G401 (cell line): ENCODE results near the gene ZNF436. TPM values are rescaled to one million over a fixed set of nuclear protein-coding genes. Genes with fewer than 3 reads are reported as not detected.

Source experiments
- DNase-seq: peaks from one replicate; pipeline ENCODE4 v3.0.0-alpha.2; 2015; ENCODE audit warnings: low spot score
- in situ Hi-C: cut with HindIII; loops from 2 replicates; pipeline ENCODE4 v1.10.0; 2016; ENCODE audit warnings: low sequenced_read_pairs, mixed read lengths
- total RNA-seq: library from RNA; depleted of rRNA; stranded (reverse); fragments of >200 nt; shearing (Covaris generic); gene quantifications from 2 replicates; pipeline ENCODE4 v1.2.3, GENCODE V29; 2014; rRNA removed

The ZNF436 gene
- 13.7 and 17.6 TPM in 2 replicates for total RNA-seq

DNA sequence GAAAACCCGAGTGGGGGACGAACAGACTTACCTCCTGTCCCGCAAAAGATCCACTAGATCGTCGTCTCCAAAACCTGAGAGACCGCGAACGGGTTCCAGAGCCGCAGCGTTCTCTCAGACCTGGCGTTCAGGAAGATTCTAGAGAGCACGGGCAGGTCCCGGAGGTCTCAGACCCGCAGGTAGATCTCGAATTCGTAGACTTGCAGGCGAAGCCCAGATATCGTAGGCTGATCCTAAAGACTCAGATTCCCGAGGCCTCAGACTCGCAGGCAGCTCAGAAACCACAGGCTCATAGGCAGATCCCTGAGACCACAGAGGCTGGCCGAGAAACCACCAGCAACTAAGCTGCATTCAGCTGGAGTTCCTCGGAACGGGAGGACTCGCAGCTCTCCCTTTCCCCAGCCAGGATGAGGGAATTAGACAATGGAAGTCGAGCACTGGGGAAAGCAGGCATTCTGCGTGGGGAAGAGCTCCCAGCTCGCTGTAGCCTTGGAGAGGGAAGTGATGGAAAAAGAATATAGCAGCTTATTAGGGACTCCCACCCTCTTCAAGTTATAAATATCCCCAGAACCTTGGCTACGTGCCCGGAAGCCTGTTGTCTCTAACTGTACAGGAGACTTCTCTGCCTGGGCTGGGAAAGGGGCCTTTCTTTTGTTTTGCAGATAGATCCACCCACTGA lies at the start of gene ZNF436:
Gene ZNF436, minus strand, starts transcription at position 502 of the 679 bp plus-strand sequence. CDS start 1,831 bp downstream, outside the sequence.
- in situ Hi-C loops = no loop called here
- peak; percentile 70 for DNase-seq

DNA sequence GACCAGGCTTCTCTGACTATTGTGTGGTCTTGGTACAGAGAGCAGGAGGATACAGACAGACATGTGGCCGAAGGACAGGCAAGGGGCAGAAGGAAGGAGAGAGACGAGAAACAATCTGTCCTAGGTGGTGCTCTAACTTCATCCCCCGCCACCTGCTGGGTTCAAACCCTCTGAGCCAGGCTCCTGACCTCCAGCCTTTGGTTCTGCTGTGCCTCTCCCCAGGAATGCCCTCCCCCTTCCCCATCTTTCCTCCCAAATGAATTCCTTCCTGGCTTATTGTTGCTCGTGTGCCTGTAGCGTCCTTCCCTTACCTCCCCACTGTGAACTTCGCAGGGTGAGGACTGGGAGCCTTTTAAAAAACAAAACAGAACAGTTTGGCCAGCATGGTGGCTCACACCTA lies 49.5 kb upstream of the ZNF436 start:
- no peak for DNase-seq
- in situ Hi-C loops = no loop called here

DNA sequence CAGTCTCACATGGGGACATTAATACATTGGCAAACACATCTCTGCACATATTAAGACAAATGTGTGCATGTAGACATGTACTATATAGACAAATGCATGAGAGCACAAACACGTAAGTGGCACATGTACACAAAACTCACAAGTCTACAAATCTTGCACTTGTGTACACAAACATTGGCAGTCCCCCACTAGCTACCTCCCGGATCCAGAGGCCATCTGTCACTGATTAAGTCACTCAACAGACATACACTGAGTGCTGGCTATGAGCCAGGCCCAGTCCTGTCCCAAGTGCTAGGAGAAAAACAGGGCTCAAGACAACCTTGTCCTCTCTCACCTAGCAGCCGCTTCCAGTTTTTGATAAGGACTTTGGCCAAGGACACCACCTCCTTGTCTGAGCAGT lies 47.9 kb upstream of the ZNF436 start:
- in situ Hi-C loops = no loop called here
- DNase-seq = peak; percentile 94

- DNase-seq = no peak
- in situ Hi-C loops = no loop called here
Measured at GRCh38 chr1:23416964-23417363, 47.3 kb upstream of the ZNF436 start.

DNA sequence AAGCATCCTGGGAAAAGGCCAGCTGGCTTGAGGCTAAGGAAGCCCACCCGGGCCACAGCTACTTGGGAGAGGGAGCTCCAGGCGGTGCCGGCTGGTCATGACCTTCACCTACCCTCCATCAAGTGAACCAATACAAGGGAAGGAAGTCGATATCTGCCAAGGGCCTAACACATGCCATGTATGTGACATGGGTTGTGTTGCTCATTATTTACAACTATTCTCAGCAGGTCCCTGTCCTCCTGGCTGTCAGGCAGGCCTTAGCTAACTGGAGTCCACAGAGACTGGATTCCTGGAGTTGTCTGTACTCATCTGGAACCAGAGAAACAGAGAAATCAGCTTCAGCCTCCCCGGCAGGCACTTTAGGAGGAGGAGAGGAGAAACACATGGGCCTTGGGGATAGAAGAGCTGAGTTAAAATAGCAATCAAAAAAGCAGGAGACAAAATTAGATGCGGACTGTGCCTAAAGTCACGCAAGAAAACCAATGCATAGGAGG lies 39.2 kb upstream of the ZNF436 start:
- in situ Hi-C loops = no loop called here

DNA sequence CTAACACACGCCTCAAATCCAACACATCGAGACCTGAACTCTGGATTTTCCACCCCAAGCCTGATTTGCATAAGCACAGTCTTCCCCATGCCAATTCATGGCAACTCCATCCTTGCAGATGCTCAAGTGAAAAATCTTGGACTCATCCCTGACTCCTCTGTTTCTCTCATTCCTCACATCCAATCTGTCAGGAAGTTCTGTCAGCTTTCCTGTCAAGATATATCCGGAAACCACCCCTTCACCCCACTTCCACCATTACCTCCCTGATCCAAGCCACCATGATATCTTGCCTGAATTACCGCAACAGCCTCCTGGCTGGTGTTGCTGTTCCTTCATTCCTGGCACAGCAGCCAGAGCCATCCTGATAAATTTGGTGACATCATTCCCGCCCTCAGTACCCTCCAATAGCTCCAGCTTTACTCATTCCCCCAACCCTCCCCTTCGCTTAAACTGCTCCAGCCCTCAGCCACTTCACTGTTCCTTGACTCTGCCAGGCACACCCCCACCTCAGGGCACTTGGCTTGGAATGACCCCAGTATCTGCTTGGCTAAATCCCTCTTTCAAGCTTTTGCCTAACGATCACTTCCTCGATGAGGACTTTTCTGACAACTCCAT lies 37.5 kb upstream of the ZNF436 start:
- no peak for DNase-seq
- in situ Hi-C loops = no loop called here

More for the DNA sequence above, 39.2 kb upstream of the ZNF436 start:
- DNase-seq = no peak

GRCh38 chr1:23405946-23406345 lies 36.3 kb upstream of the ZNF436 start:
- no peak for DNase-seq
- in situ Hi-C loops = no loop called here

DNA sequence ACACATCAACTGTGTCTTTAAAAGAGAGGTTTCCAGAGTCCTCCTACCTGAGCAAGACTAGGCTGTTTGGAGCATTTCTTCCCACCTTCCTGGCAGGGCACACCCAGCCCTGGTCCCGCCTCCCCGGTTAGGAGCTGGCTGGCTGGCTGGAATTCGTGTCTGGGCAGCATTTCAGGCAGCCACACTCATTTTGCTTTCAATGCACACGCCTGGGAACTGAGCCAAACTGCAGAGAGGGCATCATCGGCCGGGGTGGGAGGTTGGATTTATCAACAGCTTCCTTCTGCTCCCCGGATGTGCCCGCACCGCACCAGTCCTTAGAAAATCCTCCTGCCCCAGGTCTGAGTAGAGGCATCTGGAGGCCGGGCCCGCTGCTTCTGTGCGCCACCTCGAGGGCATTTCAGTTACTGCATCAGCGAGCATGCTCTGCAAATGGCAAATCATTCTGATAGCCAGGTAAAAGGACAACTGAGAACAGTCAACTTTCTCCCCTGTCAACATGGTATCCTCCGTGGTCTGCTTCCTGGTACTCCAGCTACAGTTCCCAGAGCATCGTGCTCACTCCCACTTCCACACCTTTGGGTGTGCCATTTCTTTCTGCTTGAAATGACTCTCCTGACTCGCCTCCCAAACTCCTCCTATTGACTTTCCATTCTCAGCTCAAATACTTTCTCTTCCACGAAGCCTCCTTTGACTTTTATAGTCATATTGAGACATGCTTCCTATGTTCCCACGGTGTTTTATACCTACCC lies 34.3 kb upstream of the ZNF436 start:
- in situ Hi-C loops = no loop called here
- peak; percentile 84 for DNase-seq

- in situ Hi-C loops = no loop called here
- DNase-seq = no peak
Measured at GRCh38 chr1:23403355-23403734, 33.7 kb upstream of the ZNF436 start.

GRCh38 chr1:23403038-23403336 lies 33.4 kb upstream of the ZNF436 start:
- DNase-seq = no peak
- in situ Hi-C loops = no loop called here

DNA sequence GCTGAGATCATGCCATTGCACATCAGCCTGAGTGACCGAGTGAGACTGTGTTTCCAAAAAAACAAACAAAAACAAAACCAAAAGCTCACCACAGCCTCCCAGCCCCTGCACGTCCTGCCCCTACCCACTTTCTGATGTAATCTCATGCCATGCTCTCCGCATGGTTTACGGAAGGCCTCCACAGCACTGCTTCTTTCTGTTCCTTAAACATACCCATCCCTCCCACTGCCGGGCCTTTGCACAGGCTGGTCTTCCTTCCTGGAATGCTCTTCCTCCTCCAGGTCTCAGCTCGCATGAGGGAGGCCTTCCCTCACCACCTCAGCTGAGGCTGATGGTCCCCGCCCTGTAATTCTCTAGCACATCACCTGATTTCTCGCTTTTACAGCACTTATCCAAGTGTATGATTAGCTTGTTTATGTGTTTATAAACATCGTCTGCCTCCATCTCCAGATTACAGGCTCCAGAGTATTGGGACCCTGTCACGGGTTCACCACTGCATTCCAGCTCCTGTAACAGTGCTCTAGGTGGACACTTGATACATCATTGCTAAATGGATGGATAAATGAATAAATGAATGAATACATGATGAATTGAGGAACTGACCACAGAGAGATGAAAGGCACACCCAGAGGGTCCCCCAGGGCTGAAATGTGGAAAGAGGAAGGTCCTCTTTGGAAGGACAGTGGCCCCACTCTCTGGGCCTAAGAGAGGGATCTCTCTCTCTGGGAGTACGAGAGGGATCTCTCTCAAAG lies 32.8 kb upstream of the ZNF436 start:
- in situ Hi-C loops = no loop called here
- no peak for DNase-seq

- in situ Hi-C loops = no loop called here
- no peak for DNase-seq
Measured at GRCh38 chr1:23401313-23401712, 31.7 kb upstream of the ZNF436 start.

DNA sequence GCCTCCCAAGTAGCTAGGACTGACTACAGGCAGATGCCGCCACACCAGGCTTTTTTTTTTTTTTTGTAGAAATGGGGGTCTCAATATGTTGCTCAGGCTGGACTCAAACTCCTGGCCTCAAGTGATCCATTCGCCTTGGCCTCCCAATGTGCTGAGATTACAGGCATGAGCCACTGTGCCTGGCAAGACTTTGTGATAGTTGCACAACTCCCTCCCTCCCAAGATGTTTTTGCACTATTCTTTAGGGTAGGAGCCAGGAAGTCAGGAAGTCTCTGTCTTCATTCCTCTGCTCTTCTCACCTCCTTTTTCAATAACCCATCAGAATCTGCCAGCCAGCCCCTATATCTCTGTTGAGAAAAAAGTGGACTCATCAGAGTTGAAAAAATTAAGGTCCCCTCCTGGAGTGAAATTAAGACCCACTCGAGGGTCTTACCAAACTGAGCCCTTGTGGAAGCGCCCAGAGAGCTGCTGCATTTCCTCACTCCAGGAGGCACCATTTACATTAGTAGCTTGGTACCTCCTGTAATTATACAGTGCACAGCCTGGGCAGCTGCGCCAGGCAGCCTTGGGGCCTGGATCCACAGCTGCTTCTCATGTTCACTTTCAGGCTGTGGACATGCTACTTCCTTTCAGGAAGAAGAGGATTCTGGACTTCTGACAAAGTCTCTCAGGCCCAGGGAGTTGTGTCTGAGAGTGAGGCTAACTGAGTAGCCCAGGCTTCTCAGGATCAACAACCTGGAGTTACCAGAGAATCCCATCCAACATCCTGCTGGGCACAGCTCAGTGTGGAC lies 30.9 kb upstream of the ZNF436 start:
- in situ Hi-C loops = no loop called here
- DNase-seq = no peak

DNA sequence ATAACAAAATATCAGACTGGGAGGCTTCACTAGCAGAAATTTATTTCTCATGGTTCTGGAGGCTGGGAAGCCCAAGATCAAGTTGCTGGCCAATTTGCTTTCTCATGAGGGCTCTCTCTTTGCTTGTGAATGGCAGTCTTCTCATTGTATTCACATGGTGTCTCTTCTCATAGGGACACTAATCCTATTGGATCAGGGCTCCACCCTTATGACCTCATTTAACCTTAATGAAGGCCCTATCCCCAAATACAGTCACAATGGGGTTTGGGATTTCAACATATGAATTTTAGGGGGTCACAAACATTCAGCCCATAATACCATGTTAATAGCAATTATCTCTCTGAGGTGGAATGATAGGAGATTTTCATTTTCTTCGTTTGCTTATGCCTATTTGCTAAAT lies 29.6 kb upstream of the ZNF436 start:
- in situ Hi-C loops = no loop called here
- no peak for DNase-seq

GRCh38 chr1:23397908-23398307 lies 28.3 kb upstream of the ZNF436 start:
- DNase-seq = no peak
- in situ Hi-C loops = no loop called here

DNA sequence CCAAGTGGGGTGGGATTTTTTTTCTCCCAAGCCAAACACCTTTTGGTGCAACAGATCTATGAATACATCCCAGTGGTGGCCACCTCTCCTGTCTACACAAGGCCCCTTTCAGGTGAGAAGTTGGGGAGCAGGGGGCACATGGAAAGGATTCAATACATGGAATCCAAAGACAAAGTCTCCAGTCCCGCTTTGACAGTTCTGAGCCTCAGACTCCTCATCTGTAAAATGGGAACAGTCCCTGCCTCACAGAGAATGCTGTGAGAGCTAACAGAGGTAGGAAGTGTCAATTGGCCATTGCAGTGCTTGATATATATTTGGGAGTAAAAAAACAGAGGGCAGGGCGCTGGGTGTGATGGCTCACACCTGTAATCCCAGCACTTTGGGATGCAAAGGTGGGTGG lies 26.7 kb upstream of the ZNF436 start:
- DNase-seq = no peak
- in situ Hi-C loops = no loop called here

DNA sequence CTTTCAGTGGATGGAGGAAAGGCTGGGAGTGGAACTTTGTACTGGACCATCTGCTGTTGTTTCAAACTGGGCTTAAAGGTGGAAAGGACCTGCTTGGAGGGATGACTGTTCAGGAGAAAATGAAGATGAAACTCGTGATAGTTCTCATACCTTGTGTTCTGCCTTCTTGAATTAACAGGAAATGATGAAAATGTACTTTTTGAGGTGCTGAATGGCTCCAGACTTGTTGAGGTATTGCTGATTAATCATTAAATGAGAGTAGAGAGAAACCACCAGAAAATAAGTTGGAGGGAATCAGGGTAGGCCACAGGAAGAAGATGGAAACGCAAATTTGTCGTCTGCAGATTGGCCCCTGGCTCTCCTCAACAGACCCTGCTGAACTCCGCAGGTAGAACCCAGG lies 26.2 kb upstream of the ZNF436 start:
- DNase-seq = no peak
- in situ Hi-C loops = no loop called here

GRCh38 chr1:23395154-23395724 lies 25.6 kb upstream of the ZNF436 start:
- in situ Hi-C loops = no loop called here
- DNase-seq = no peak

- in situ Hi-C loops = no loop called here
- no peak for DNase-seq
Measured at GRCh38 chr1:23394684-23395083, 25.0 kb upstream of the ZNF436 start.
